GM18517 (cell line): ENCODE data around the gene KCNC1.

ENCODE experiments used
- ATAC-seq: cut with Tn5 transposase; IDR thresholded peaks from one replicate; pipeline ENCODE4 v1.9.1; 2021; ENCODE audit warnings: mild to moderate bottlenecking, moderate library complexity; ENCODE audit not compliant: unreplicated experiment

Gene KCNC1

DNA sequence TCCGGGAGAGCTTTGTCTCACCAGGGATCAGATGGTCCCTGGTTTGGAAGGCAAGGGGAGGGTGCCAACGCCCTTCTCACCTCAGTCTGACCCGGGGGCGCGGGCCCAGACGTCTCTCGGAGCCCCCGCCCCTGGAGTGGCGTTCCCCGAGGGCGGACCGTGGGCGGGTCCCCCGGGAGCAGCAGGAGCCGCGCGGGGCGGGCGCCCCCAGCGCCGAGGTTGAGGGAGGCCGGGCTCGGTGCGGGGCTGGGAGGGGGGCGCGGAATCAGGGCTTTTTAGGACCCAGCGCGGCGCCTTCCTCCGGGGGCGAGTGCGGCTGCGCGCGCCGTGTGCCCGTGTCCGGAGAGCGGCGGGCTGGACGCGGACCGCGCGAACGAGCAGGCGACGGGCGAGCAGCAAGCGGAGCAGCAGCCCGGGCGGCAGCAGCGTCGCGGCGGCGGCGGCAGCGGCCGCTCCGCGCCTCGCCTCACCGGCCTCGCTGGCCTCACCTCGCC is at the start of gene KCNC1:
Gene KCNC1 (plus strand): TSS at position 364 of the 494 bp plus-strand sequence. CDS start 1,222 bp downstream, outside the sequence.
- no peak for ATAC-seq

DNA sequence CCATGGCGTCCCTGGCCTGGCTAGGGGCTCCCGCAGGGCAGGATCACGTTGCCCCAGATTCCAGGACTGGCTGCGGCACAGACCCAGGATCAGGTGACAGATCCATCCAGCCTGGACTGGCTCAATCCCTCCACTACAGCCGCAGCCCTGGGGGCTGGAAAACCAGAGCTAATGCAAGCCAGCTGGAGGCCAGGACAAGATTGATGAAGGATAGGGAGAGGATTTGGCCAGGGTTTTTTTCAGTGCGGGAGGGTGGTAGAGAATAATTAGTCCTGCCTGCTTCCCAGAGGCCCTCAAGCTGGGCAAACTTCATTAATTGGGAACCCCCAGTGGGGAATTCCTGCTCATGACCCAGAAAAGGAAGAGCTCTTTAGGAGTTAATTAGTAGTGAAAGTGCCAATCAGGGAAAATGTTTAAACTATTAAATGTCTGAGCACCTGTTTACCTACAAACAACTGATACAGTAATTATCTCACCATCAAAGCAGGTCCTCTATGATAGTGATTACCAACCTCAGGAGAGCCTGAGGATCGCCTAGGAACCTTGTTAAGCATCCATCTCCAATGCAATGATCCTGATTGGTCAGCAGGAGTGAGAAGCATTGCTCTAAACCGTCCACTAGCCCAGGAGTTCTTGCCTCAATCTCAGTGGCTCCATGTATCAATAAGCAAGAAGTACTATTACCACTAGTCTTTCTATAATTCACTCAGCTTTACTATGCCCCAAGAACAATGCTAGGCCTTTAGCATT is 48.2 kb upstream of the KCNC1 start:
- ATAC-seq: no peak

DNA sequence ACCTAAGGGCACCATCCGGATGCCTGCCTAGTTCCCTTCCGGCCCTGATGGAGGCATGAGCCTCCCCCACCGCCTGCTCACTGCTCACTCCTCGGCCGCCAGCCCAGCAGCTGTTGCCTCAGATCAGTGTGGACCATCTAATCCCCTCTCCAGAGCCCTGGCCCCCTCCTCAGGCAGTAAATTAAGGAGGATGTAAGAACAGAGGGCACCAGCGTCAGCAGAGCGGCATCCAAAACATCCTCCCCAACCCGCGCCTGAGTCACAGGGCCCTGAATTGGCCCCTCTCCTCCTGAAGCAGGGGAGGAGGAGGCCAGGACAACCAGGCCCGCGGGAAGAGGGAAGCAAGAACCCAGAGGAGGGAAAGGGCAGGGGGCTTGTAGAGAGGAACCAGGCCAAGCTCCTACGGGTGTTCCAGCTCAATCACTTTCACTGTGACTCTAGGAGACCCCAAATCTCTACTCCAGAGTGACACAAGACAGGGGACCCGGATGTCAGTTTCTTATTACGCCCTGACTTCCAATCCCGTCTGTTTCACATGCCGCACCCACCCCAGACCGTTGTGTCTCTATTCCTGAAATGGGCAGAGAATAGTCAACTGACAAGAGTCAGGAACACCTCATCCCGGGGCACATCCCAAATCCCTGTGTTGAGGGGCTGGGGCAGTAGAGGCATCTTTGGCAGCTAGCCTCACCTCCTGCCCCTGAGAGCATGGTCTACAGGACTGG is 46.5 kb upstream of the KCNC1 start:
- no peak for ATAC-seq

DNA sequence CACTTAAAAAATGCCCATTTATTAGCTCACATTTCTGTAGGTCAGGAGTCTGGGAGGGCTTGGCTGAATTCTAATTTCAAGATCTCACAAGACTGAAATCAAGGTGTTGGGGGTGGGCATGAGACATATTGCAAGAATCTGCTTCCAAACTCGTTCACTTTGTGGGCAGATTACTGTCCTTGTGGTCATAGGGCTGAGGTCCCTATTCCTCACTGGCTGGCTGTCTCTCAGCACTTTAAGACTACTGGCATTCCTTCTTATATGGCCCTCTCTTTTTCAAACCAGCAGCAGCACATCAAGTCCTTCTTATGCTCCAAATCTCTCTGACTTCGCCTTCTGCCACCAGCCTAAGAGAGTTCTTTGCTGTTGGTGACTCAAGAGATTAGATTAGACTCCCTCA is 43.0 kb upstream of the KCNC1 start:
- ATAC-seq: no peak

DNA sequence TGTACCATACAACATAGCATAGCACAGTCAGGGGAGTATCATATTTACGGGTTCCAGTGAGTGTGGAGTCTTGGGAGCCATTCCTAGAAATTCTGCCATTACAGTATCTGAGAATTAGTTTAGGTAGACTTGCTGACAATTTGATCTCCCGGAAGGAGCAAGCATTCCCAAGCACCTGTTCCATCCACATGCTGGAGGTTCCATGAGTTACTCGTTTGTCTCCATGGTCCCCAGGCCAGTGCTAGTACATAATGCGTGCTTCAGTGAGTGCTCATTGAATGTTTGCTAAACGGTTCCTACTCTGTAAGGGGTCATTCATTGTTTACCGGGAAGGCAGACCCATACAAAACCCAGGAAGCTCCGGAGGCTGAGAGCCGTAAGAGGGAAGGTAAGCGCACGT is 42.6 kb upstream of the KCNC1 start:
- no peak for ATAC-seq

DNA sequence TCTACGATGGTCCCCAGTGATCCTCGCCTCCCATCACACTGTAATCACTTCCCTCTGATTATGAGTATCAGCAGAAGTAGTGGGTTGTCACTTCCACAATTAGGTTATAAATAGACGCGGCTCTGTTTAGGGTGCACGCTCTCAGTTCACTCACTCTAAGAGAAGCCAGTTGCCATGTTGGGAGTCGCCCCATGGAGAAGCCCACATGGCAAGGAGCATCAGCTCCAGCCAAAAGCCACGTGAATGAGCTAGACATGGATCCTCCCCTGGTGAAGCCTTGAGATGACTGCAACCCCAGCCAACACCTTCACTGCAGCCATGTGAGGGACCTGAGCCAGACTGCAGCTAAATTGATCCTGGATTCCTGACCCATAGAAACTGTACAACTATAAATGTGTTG is 41.6 kb upstream of the KCNC1 start:
- no peak for ATAC-seq

DNA sequence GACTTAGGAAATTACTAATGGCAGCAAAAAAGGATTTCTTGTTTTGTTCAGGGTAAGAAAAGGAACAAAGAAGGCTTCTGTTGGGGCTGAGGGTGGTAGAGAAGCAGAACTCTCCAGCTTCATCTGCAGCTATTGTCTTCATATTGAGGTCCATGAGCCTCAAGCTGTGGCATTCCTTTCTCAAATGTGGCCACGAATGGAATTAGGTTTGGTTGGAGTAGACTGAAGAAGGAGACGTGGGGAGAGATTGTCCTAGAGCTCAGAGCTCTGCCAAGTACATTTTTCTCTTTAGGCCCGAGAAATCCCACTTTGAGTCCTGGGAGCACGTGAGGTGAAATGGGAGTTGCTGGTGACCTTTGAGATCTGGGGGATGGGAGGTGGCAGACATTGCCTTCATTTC is 41.0 kb upstream of the KCNC1 start:
- no peak for ATAC-seq

DNA sequence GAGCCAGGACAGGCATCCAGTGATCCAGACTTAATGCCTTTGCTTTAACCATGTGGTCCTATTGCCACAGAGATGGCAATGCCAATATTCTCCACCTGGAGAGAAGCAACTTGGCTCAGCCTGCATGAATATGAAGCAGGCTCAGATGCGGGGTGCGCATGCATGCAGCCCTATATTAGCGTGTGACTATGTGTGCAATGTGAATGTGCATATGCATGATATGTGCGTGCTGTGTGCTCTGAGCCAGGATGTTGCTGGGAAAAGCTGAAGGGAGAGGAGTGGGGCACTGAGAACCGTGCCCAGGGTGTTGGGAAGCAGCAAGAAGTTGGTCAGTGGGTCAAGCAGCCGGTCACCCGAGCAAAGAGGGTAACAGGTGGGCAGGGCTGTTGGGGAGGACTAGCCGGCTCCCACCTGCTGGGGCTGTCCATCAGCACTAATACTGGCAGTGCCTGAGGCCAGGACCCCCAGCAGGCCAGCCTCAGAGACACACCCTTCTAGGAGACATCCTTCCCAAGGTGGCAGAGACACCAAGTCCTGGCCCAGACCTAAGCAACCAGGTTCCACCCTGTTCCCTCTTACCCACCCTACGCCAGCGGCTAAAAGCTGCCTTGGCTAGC is 40.0 kb upstream of the KCNC1 start:
- ATAC-seq: no peak

DNA sequence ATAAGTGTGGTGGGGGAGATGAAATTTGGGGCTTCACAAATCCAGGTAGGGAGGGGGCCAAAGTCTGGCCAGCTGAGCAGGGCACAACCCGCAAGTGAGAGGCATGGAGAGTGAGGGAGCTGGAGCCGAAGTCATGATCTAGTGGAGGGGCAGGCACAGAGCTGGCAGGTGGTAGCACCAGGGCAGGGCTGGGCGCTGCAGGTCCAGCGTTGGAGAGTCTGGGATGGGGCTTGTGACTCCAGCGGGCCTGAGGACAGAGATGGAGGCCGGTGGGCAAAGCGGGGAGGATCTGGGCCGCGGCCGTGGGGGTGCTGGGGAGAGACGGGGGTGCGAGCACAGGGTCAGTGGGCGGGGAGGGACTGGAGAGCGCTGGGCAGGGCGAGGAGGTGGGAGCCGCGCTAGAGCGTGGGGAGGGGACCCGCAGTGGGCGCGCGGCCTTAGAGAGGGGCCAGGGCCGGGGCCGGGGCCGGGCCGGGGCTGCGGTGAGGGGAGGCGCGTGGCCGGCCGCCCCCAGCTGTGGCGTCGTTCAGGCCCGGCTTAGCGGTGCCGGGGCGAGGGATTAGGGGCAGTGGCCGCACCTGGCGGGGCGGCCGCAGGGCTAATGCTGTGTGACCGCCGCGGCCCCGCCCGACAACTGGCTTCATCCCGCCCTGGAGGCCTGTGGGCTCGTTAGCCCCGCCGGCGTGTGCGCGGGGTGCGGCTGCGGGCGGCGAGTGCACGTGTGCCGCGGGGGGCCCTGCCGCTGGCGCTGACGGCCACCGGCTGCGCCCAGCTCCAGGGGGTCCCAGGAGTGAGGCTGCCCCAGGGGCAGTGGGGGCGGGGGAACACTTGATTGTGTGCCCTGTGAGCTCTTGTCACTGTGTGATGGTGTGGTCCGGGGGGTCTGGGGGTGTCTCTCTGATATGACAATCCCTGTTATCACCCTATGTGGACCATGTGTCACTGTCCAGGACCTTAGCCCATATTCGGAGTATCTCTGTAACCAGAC is 38.8 kb upstream of the KCNC1 start:
- no peak for ATAC-seq

DNA sequence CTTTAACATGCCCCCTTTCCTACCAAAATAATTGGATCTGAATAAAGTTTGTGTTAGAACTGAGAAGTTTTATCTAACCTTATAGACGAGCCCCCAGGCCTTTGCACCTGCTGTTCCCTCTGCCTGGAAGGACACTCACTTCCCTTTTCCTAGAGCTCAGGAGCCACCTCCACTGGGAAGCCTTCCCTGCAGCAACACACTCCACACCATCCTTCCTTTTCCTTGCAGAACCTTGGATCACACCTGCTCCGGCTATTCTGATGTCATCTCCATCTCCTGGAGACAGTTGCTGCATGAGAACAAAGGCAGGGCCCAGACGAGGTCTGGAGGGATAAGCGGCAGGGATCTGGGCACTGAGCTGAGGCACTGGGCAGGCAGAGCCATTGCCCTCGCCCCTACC is 37.8 kb upstream of the KCNC1 start:
- no peak for ATAC-seq

DNA sequence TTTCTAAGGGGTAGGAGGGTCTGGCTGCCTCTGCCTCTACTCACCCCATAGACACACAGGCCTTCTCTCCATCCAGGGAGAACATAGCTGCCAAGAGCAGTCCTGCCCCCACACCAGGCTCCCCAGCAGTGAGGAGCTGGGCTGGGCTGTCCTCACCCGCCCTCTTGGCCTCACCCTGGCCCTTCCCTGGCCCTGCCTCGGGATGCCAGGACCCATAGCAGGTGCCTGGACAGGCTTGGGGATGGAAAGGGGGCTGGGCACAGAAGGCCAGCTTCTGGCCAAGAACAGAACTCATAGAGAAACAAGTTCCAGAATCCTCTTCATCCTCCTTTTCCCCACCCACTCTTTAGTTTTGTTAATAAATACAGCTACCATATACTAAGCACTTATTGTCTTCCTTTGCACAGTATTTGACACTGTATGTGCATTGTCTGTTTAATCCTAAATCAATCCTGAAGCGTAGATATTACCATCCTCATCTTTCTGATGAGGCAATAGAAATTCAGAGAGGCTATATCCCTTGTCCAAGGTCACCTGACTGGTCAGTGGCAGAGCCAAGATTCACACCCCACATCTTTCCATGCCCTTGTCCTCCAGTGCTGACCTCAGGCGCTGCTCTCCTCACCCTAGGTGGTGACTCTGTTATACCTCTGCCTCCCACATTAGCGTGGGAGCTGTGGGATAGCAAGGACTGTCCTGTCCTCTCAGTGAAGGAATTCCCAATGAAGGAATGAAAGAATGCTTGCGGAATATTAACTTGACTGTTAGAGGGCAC is 37.2 kb upstream of the KCNC1 start:
- ATAC-seq: no peak

DNA sequence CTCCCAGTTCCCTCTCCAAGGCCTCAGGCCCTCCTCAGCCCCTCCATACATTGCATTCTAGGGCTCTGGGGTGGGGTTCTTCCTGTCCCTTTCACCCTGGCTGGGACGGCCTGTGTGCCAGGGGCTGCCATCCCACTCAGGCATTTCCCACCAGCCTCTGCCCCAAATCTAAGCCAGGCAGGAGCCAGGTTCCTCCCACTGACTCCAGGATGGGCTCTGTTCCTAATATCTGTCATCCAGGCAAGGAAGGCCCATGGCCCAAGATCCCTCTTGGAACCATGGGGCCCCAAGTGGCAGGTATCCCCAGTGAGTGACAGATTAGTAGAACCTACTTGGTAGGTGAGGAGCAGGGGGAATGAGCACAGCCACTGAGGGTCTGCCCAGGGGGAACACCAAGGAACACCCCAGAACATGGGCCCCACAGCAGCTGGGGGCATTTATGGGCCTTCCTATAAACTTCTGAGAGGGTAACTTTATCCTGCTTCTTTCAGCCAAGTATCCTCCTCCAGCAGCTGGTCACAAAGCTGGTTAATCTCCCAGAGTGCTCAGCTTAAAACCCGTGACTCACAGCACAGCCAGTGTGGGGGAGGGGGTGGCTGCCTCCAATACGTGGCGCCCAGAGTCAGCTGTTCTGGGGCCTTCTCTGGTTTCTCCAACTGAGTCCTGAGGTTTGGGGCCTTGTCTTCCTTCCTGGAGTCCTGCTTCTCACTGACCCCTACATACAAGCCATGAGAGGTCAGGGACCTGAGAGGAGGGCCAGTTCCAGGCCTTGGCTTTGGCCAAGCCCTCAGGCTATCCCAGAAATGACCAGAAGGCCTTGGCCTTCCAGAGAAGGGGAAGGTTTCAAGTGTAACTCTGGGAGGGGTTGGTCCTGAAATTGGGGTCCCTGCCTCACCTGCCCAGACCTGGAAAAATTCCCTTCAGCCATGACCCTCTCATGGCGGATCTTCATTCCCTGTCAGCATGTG is 35.1 kb upstream of the KCNC1 start:
- no peak for ATAC-seq

DNA sequence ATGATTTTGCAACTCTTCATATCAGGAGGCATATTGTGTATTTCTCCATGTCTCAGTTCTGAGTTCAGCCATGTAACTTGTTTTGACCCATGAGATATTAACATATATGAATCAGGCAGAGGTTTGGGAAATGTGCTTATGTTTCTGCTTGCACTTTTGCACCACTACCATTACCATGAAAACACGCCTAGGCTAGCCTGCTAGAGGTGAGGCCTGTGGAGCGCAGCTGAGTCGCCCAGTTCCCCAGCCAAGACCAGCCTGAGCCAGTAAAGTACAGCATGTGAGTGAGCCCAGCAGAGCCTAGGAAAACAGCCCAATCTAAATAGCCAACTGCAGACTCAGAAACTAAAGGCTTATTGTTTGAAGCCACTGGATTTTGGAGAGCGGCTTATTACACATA is 33.6 kb upstream of the KCNC1 start:
- ATAC-seq: no peak

DNA sequence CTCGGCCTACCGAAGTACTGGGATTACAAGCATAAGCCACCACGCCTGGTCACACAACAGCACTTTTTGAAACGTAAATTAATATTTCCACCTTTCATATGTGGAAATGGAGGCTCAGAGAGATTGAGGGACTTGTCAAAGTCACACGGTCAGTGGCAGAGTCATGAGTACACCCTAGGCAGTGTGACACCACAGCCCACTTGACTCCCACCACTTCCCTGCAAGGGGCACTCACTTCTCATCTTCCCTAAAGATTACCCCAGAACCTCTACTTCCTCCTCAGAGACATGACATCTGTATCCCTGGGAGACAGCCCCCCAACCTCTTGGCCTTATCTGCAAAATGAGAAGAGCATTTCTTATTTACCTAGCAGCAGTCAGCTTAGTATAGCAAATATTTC is 31.7 kb upstream of the KCNC1 start:
- ATAC-seq: no peak

DNA sequence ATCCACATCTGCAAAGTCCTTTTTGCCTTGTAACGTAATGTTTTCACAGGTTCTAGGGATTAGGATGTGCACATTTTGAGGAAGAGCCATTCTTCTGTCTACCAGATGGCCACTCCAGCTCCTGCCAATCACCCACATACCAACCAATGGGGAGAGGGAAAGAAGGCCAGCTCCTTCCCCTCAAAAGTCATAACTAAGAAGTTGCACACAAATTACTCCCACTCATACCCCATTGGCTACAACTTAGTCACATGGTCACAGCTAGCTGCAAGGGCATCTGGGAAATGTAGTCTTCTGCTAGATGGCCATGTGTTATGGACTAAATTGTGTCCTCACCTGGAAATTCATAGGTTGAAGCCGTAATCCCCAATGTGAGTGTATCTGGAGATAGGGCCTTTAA is 30.6 kb upstream of the KCNC1 start:
- ATAC-seq: no peak

DNA sequence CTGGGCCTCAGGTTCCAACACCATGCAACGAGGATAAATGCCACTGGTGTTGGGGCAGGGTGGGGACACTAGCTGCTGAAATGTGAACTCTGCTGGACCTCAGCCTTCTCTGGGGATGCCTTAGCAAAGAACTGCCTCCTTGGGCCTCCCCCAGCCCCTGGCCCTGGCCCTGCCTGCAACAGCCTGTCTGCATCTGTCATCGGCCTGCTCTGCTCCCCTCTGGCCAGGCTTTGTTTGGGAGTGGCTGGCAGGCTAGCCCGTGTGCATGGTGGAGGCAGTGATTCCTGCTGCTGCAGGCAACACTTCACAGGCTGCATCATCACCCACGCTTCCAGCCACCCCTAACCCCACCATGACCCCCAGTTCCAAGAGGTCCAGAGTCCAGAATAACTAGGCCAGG is 26.8 kb upstream of the KCNC1 start:
- ATAC-seq: no peak

DNA sequence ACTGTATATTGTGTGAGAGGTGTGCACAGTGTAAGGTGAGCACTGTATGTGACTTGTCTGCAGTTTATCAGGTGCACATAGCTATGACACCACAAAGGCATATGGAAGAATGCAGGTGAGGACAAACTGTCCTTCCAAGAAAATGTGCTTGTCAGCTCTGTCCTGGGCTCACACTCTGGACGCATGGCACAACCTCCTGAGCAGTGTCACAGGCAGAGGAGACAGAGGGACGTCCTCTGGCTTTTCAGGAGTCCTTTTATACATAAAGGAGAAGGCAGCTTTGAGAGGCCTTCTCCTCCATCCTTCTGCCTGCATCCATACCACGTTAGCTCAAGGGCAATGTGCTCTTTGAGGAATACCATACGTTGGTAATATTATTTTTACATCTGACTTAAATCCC is 22.7 kb upstream of the KCNC1 start:
- no peak for ATAC-seq

DNA sequence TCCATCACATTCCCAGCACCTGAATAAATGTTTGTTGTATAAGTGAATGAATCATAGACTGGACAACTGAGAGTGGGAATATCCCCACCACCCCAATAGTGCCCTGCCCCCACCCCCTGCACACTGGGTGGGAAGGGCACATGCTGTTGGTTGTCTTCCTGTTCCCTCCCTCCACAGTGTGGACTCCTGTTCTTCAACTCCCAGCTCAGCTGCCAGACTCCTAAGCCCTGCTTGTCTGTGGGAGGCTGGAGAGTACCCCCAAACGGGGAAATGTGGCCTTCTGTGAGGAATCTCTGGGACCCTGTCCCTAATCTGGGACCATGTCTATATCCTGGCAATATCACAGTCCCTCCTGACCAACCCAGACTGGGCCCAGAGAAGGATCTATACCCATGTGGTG is 20.7 kb upstream of the KCNC1 start:
- ATAC-seq: no peak

DNA sequence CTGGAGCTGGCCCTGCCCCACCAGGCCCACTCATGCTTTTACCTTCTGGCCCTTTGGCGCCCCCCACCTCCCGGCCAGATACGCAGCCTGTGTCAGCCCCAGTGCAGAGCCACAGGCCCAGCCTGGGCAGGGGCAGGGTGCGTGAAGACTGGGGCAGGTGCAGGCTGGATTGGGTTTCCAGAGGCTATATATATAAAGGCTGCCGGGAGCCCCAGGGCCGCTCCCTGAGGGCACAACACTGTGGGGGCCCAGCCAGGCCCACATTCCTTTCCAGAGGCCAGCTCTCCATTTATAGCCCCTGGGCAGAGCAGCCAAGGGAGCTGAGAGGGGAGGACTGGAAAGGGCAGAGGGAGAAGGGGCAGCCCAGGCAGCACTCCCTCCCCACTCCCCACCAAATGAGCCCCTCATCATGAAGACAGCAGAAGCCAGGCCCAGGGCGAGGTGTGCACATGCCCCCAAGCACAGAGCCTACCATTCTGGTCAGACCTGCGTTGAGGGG is 20.2 kb upstream of the KCNC1 start:
- no peak for ATAC-seq
